Left ventricle myocardium inferior (tissue), 1 donor: ENCODE measurements around the gene ACTL8. TPM values are rescaled to one million over a fixed set of nuclear protein-coding genes. Genes with fewer than 3 reads are reported as not detected.

Experiments used
- DNase-seq: peaks from one replicate; pipeline ENCODE4 v3.0.0-alpha.2; 2020
- H3K27ac ChIP-seq: fragments of 200-600 bp; replicated peaks from 2 replicates; pipeline ENCODE4 v1.8.0; 2021
- H3K27me3 ChIP-seq: fragments of 200-600 bp; 2 replicates; pipeline ENCODE4 v1.8.0; 2021; ENCODE audit warnings: low read depth
- H3K36me3 ChIP-seq: fragments of 200-600 bp; 2 replicates; pipeline ENCODE4 v1.8.0; 2021
- H3K4me1 ChIP-seq: fragments of 200-600 bp; 2 replicates; pipeline ENCODE4 v1.8.0; 2021
- H3K4me3 ChIP-seq: fragments of 200-600 bp; 2 replicates; pipeline ENCODE4 v1.8.0; 2021; ENCODE audit warnings: mild to moderate bottlenecking, moderate library complexity
- H3K9me3 ChIP-seq: fragments of 200-600 bp; replicated peaks from 2 replicates; pipeline ENCODE4 v1.8.0; 2021
- intact Hi-C: fragments of 100-400 bp; cut with micrococcal nuclease; formaldehyde crosslinking; loops from one replicate; pipeline ENCODE4 v1.11.0; 2022
- total RNA-seq: library from RNA; stranded (reverse); fragmentation: NEBNext Ultra II Directional; extraction: Animal tissue kit (Norgen Biotek cat#: 25700); gene quantifications from one replicate; pipeline ENCODE4 v1.2.1, GENCODE V29; 2021
- TF ChIP-seq, protein P1 (sequence below): fragments of 200-600 bp; IDR thresholded peaks from 2 replicates; pipeline ENCODE4 v1.8.0; 2021; ENCODE audit warnings: antibody characterized with exemption, mild to moderate bottlenecking, borderline replicate concordance
- donor health status: DM: no; HTN: yes; CAD: no; lungs with severe emphysema.

The ACTL8 gene
- total RNA-seq, 1 donor from 2014 or later: not detected

- peaks cover under 1% of the 10 kb centered on the region for H3K9me3 ChIP-seq
- intact Hi-C loops: no loop called here
- no peak for DNase-seq
- no peaks in the 10 kb centered on the region for H3K4me1 ChIP-seq
- no peaks in the 10 kb centered on the region for H3K36me3 ChIP-seq
- H3K27me3 ChIP-seq: peaks cover 13% of the 10 kb centered on the region
- TF ChIP-seq, protein P1, sequence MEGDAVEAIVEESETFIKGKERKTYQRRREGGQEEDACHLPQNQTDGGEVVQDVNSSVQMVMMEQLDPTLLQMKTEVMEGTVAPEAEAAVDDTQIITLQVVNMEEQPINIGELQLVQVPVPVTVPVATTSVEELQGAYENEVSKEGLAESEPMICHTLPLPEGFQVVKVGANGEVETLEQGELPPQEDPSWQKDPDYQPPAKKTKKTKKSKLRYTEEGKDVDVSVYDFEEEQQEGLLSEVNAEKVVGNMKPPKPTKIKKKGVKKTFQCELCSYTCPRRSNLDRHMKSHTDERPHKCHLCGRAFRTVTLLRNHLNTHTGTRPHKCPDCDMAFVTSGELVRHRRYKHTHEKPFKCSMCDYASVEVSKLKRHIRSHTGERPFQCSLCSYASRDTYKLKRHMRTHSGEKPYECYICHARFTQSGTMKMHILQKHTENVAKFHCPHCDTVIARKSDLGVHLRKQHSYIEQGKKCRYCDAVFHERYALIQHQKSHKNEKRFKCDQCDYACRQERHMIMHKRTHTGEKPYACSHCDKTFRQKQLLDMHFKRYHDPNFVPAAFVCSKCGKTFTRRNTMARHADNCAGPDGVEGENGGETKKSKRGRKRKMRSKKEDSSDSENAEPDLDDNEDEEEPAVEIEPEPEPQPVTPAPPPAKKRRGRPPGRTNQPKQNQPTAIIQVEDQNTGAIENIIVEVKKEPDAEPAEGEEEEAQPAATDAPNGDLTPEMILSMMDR: no peak
- no peak overlapping the region for H3K27ac ChIP-seq
- H3K4me3 ChIP-seq: no peak overlapping the region
Measured at GRCh38 chr1:17853241-17853935, 98.3 kb downstream of the ACTL8 start.

DNA sequence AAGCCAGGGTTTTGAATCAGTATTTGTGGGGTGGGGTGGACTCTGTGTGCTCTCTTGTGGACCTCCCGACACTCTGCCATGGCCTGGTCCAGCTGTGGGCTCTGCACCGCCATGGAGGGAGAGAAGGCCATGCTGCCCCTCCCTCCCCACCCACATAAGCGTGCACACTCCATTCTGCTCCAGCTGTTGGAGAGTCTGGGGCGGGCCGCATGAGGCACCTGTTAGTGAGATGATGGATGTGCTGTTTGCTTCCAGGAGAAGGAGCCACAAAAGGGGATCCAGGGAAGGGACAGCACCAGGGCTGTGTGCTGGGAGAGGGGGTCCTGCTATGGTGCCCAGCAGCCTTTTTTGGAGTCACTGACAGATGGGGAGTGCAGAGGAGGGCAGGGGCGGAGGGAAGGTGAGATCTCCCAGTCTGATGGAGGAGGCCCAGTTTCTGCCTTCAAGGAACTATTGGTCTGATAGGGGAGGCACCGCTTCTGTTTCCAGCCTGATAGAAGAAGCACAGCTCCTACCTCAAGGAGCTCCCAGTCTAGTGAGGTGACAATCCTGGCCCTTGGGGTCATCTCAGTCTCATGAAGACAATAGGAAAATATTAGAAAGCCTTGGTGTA lies 101.5 kb downstream of the ACTL8 start:
- intact Hi-C loops: no loop called here
- H3K27me3 ChIP-seq: peaks cover 13% of the 10 kb centered on the region
- no peak for DNase-seq
- H3K9me3 ChIP-seq: no peaks in the 10 kb centered on the region
- no peaks in the 10 kb centered on the region for H3K4me1 ChIP-seq
- no peaks in the 10 kb centered on the region for H3K36me3 ChIP-seq
- no peak overlapping the region for H3K4me3 ChIP-seq
- H3K27ac ChIP-seq: no peak overlapping the region
- TF ChIP-seq, protein P1: no peak

GRCh38 chr1:17857109-17857499 lies 102.0 kb downstream of the ACTL8 start:
- TF ChIP-seq, protein P1: no peak
- Histone ChIP-seq H3K9me3 (no peaks in the 10 kb centered on the region), H3K36me3 (no peaks in the 10 kb centered on the region), H3K4me1 (no peaks in the 10 kb centered on the region), H3K4me3 (no peak overlapping the region), H3K27ac (no peak overlapping the region), H3K27me3 (peaks cover 13% of the 10 kb centered on the region)
- intact Hi-C loops: no loop called here
- DNase-seq: no peak

GRCh38 chr1:17857996-17858395 lies 102.9 kb downstream of the ACTL8 start:
- H3K27me3 ChIP-seq: peaks cover 13% of the 10 kb centered on the region
- H3K4me3 ChIP-seq: no peak overlapping the region
- no peaks in the 10 kb centered on the region for H3K36me3 ChIP-seq
- H3K27ac ChIP-seq: no peak overlapping the region
- H3K9me3 ChIP-seq: no peaks in the 10 kb centered on the region
- no peaks in the 10 kb centered on the region for H3K4me1 ChIP-seq
- intact Hi-C loops: no loop called here
- TF ChIP-seq, protein P1: no peak
- no peak for DNase-seq

DNA sequence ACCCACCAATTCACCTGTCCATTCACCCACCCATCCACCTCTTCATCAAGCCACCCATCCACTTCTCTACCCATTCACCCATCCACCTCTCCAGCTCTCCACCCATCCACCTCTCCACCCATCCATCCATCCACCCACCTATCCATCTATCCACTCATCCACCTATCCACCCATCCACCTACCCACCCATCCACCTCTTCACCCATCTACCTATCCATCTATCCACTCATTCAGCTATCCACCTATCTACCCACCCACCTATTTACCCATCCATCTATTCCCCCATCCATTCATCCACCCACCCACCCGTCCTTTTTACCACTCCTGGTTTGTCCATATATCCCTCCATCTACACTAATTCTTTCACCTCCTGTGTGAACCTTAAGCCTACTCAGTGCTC lies 105.7 kb downstream of the ACTL8 start:
- Histone ChIP-seq H3K27ac (no peak overlapping the region), H3K4me1 (no peaks in the 10 kb centered on the region), H3K9me3 (no peaks in the 10 kb centered on the region), H3K27me3 (no peaks in the 10 kb centered on the region), H3K4me3 (no peak overlapping the region), H3K36me3 (no peaks in the 10 kb centered on the region)
- DNase-seq: no peak
- intact Hi-C loops: no loop called here
- TF ChIP-seq, protein P1: no peak
